Measurements from ENCODE around the gene C2CD4D. TPM values are rescaled to one million over a fixed set of nuclear protein-coding genes. Genes with fewer than 3 reads are reported as not detected.
"Not testable (repeated sequence)": the region's sequence is repeated elsewhere in the genome, so short reads cannot be mapped to it uniquely, and the experiment has no call there.

Gene C2CD4D
- under 1 TPM in 4 of 8 experiments, not detected in 4; 0.21 to 0.61 (median 0.23) TPM for total RNA-seq

DNA sequence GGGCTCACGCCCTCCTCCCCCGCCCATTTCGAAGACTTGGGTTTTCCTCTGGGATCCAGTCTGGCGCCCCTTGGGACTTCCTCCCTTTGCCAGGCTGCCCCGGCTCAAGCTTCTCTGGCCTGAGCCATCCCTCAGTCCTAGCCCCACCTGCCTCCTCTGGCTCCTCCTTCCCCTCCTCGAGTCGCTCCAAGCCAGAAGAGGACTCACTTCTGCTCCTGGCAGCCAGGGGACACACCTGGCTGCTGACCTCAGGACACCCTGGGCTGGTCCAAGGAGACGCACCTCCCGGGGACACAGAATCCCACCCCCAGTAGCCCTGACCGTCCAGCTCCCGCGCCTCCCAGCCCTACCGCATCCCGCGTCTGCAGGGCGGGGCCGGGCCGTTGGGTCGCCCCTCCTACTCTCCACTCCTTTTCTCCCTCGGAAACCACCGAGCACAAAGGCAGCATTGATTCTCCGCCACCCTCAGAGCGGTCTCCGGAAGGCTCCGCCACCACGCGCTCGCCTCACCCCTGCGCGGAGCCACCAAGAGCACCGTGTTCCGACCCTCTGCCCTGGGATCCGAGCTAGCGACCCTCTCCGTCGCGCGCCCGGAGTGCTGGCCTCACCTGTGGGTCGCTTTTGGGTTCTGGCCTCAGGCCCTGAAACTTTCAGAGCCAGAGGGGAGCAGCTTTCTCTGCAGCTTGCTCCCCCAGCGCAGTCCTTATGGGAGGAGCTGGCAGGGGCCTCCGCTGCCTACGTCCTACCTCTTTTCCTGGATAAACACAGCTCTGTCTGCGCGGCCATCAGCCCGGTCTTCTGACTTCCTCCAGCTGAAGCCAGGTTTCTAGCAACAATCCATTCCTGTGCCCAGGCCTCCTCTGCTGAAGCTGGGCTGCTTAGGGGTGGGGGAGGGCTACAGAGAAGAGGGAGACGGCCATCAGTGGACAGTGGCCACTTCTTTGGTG lies at the start of gene C2CD4D:
TSS of gene C2CD4D (minus strand) at position 364 of the 947 bp plus-strand sequence. CDS start 831 bp downstream, outside the sequence.
- Histone ChIP-seq H3K4me1 (replicated peaks in 1 of 2) (peaks cover 3 to 15% of the 10 kb centered on the region in 2 donors), H3K4me3 (peak within 1 kb of the TSS; percentile 9 to 29 (median 18)), H3K27ac (no peak within 1 kb of the TSS)
- 19 to 100% (median 32%) methylated on average over 1 to 17 of the region's 47 CpGs; no CpG with 5 or more reads in 3 of the 10 experiments for WGBS, 10 experiments
- in situ Hi-C loops (cut with MboI; ENCODE audit: low pct_unique_long_range_greater_than_20kb in 2 of 9, low sequenced_read_pairs in 9 of 9, unreplicated experiment in 9 of 9) = no loop called here
- peak in 6 of 8 experiments; percentile 24 to 83 (median 76) for ATAC-seq (replicated peaks in 6 of 8)

DNA sequence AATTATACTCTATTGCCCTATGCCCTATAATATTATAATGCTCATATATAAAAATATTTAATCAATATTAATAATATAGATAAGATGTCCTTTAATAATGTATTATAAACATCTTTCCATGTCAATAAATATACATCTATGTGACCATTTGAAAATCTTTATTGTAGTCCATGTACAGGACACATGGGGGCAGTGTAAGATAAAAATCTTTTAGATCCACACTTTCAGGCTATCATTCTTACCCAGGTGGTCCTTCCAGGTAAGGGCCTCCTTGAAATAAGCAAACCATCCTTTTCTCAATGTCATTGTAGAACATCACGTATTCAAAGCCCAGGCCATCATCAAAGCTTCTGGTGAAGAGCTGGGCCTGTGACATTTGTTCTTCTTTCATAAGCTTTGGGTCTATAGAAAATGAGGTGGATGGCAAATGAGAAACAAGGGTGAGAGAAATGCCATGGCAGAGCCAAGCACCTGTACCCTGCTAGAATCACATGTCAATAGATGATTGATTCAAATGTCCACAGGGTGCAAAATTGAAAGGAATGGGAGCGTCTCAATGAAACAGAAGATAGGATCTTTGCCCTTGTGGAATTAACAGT lies 49.5 kb upstream of the C2CD4D start:
- in situ Hi-C loops (cut with MboI; ENCODE audit: low pct_unique_long_range_greater_than_20kb in 2 of 9, low sequenced_read_pairs in 9 of 9, unreplicated experiment in 9 of 9) = no loop called here
- Histone ChIP-seq H3K4me1 (replicated peaks in 1 of 2) (no peaks in the 10 kb centered on the region), H3K27ac (no peak overlapping the region), H3K4me3 (no peak overlapping the region)
- WGBS, 10 experiments = 86 to 100% (median 94%) methylated on average over 1 to 2 of the region's 2 CpGs; no CpG with 5 or more reads in 1 of the 10 experiments
- no peak for ATAC-seq (replicated peaks in 6 of 8)

- Histone ChIP-seq H3K4me3 (no peak overlapping the region), H3K27ac (no peak overlapping the region), H3K4me1 (replicated peaks in 1 of 2) (no peaks in the 10 kb centered on the region)
- 20 to 100% (median 100%) methylated on average over 1 of the region's 1 CpG; no CpG with 5 or more reads in 1 of the 10 experiments for WGBS, 10 experiments
- ATAC-seq (replicated peaks in 6 of 8) = peak in 1 of 8 experiments; percentile 25
- in situ Hi-C loops (cut with MboI; ENCODE audit: low pct_unique_long_range_greater_than_20kb in 2 of 9, low sequenced_read_pairs in 9 of 9, unreplicated experiment in 9 of 9) = no loop called here
Observed at GRCh38 chr1:151887028-151887427, 47.4 kb upstream of the C2CD4D start.

GRCh38 chr1:151885479-151885878 lies 45.9 kb upstream of the C2CD4D start:
- 43 to 100% (median 100%) methylated on average over 1 of the region's 1 CpG; no CpG with 5 or more reads in 1 of the 10 experiments for WGBS, 10 experiments
- no peak for ATAC-seq (replicated peaks in 6 of 8)
- in situ Hi-C loops (cut with MboI; ENCODE audit: low pct_unique_long_range_greater_than_20kb in 2 of 9, low sequenced_read_pairs in 9 of 9, unreplicated experiment in 9 of 9) = no loop called here

GRCh38 chr1:151884879-151885278 lies 45.3 kb upstream of the C2CD4D start:
- ATAC-seq (replicated peaks in 6 of 8); in situ Hi-C loops (cut with MboI; ENCODE audit: low pct_unique_long_range_greater_than_20kb in 2 of 9, low sequenced_read_pairs in 9 of 9, unreplicated experiment in 9 of 9); H3K4me1 ChIP-seq (replicated peaks in 1 of 2); H3K27ac ChIP-seq; H3K4me3 ChIP-seq: not testable (repeated sequence)
- WGBS, 10 experiments = 93 to 100% (median 99%) methylated on average over 2 to 5 of the region's 5 CpGs

More at GRCh38 chr1:151885479-151885878, 45.9 kb upstream of the C2CD4D start:
- Histone ChIP-seq H3K27ac (no peak overlapping the region), H3K4me3 (no peak overlapping the region), H3K4me1 (replicated peaks in 1 of 2) (no peaks in the 10 kb centered on the region)

- H3K4me1 ChIP-seq (replicated peaks in 1 of 2); in situ Hi-C loops (cut with MboI; ENCODE audit: low pct_unique_long_range_greater_than_20kb in 2 of 9, low sequenced_read_pairs in 9 of 9, unreplicated experiment in 9 of 9); H3K4me3 ChIP-seq; ATAC-seq (replicated peaks in 6 of 8); H3K27ac ChIP-seq: not testable (repeated sequence)
- WGBS, 10 experiments = 85 to 100% (median 95%) methylated on average over 1 to 3 of the region's 3 CpGs
Observed at GRCh38 chr1:151884445-151884844, 44.8 kb upstream of the C2CD4D start.

DNA sequence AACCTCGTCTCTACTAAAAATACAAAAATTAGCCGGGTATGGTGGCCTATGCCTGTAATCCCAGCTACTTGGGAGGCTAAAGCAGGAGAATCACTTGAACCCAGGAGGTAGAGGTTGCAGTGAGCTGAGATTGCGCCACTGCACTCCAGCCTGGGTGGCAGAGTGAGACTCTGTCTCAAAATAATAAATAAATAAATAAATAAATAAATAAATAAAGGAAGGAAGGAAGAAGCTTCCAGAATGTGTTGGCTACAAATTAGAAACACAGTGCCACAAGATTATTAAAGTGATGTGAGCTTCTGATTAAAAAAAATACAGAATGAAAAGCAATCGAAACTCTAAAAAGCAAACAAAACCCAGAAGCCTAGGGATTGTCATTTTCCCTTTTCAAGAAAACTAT lies 44.3 kb upstream of the C2CD4D start:
- in situ Hi-C loops (cut with MboI; ENCODE audit: low pct_unique_long_range_greater_than_20kb in 2 of 9, low sequenced_read_pairs in 9 of 9, unreplicated experiment in 9 of 9); ATAC-seq (replicated peaks in 6 of 8); H3K4me1 ChIP-seq (replicated peaks in 1 of 2); H3K27ac ChIP-seq; H3K4me3 ChIP-seq: not testable (repeated sequence)
- 83 to 100% (median 98%) methylated on average over 1 to 4 of the region's 4 CpGs for WGBS, 10 experiments

DNA sequence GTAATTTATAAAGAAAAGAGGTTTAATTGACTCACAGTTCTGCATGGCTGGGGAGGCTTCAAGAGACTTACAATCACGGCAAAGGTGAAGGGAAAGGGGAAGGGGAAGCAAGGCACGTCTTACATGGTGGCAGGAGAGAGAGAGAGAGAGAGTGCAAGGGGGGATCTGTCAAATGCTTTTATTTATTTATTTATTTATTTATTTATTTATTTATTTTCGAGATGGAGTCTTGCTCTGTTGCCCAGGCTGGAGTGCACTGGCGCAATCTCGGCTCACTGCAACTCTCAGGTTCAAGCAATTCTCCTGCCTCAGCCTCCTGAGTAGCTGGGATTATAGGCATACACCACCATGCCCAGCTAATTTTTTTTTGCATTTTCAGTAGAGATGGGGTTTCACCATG lies 43.3 kb upstream of the C2CD4D start:
- H3K27ac ChIP-seq; H3K4me1 ChIP-seq (replicated peaks in 1 of 2); ATAC-seq (replicated peaks in 6 of 8); H3K4me3 ChIP-seq; in situ Hi-C loops (cut with MboI; ENCODE audit: low pct_unique_long_range_greater_than_20kb in 2 of 9, low sequenced_read_pairs in 9 of 9, unreplicated experiment in 9 of 9): not testable (repeated sequence)
- 82 to 100% (median 97%) methylated on average over 1 to 5 of the region's 5 CpGs; no CpG with 5 or more reads in 5 of the 10 experiments for WGBS, 10 experiments

DNA sequence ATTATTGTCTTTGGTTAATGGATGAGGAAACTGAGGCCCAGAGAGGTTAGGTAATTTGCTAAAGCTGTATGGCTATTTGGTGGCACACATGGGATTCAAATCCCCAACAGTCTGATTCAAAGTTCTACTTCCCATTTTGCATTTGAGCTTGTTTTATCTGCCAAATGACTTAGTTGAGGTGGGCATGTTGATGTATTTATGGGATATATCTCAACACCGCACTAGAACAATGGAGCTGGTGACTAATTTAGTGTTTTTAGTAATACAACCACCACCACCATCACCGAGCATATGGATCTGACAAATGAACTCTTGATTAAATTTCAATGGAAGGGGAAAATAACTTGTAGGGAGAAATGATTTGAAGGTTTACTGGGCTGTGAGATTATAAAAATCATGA lies 42.8 kb upstream of the C2CD4D start:
- Histone ChIP-seq H3K4me1 (replicated peaks in 1 of 2) (no peaks in the 10 kb centered on the region), H3K27ac (no peak overlapping the region), H3K4me3 (no peak overlapping the region)
- in situ Hi-C loops (cut with MboI; ENCODE audit: low pct_unique_long_range_greater_than_20kb in 2 of 9, low sequenced_read_pairs in 9 of 9, unreplicated experiment in 9 of 9) = no loop called here
- no peak for ATAC-seq (replicated peaks in 6 of 8)
- WGBS, 10 experiments = 90 to 100% (median 100%) methylated on average over 1 to 2 of the region's 2 CpGs; no CpG with 5 or more reads in 1 of the 10 experiments

DNA sequence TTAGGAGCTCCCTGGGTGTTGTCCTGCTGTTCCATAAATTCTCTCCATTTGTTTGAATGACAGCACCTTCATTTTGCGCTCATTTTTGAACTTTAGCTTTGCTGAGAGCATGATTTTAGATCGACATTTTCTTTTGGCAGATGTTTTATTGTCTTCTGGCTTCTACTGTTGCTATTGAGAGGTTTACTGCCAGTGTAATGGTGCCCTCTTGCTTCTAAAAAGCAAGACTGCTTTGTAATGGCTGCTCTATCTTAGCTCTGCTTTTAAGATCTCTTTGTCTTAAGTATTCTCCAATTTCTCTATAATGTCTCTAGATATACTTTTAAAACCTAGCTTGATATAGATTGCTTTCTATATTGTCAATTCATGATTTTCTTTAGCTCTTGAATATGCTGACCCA lies 41.9 kb upstream of the C2CD4D start:
- Histone ChIP-seq H3K4me3 (no peak overlapping the region), H3K27ac (no peak overlapping the region), H3K4me1 (replicated peaks in 1 of 2) (no peaks in the 10 kb centered on the region)
- 13 to 50% (median 44%) methylated on average over 2 of the region's 2 CpGs; no CpG with 5 or more reads in 1 of the 10 experiments for WGBS, 10 experiments
- no peak for ATAC-seq (replicated peaks in 6 of 8)
- in situ Hi-C loops (cut with MboI; ENCODE audit: low pct_unique_long_range_greater_than_20kb in 2 of 9, low sequenced_read_pairs in 9 of 9, unreplicated experiment in 9 of 9) = no loop called here

DNA sequence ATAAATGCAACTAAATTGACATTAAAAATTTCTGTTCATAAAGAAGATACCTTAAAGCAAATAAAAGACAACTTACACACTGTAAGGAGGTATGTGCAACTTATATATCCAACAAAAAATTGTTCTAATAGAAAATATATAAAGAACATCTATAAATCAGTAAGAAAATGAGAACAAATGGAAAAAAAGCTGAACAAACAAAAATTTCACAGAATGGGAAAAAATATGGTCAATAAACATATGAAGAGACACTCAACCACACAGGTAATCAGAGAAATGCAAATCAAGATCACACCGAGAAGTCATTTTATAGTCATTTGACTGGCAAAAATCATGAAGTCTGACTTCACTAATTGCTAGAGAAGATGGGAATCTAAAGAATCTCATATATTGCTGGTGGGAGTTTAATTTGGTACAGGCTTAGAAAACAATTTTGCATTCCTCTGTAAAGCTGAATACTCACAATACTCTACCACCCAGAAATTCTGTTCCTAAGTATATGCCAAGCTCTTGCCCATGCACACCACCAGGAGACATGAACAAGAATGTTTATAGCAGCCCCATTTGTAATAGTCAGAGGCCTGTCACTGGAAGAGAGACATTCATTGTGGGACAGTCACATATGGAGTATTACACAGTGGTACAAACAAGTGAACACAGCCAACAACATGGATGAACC lies 35.9 kb upstream of the C2CD4D start:
- Histone ChIP-seq H3K4me3 (no peak overlapping the region), H3K27ac (no peak overlapping the region), H3K4me1 (replicated peaks in 1 of 2) (no peaks in the 10 kb centered on the region)
- 86 to 100% (median 96%) methylated on average over 1 of the region's 1 CpG for WGBS, 10 experiments
- in situ Hi-C loops (cut with MboI; ENCODE audit: low pct_unique_long_range_greater_than_20kb in 2 of 9, low sequenced_read_pairs in 9 of 9, unreplicated experiment in 9 of 9) = no loop called here
- ATAC-seq (replicated peaks in 6 of 8) = no peak

DNA sequence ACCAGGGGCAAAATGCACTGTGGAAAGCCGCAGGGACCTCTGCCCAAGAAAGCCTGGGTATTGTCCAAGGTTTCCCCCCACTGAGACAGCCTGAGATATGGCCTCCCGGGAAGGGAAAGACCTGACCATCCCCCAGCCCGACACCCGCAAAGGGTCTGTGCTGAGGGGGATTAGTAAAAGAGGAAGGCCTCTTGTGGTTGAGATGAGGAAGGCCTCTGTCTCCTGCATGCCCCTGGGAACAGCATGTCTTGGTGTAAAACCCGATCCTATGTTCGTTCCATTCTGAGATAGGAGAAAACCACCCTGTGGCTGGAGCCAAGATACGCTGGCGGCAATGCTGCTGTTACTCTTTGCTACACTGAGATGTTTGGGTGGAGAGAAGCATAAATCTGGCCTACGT lies 33.2 kb upstream of the C2CD4D start:
- in situ Hi-C loops (cut with MboI; ENCODE audit: low pct_unique_long_range_greater_than_20kb in 2 of 9, low sequenced_read_pairs in 9 of 9, unreplicated experiment in 9 of 9) = not testable (repeated sequence)
- WGBS, 10 experiments = 0 to 100% (median 79%) methylated on average over 1 to 7 of the region's 9 CpGs; no CpG with 5 or more reads in 2 of the 10 experiments

More for the DNA sequence above, 33.2 kb upstream of the C2CD4D start:
- not testable (repeated sequence) for H3K4me3 ChIP-seq; ATAC-seq (replicated peaks in 6 of 8); H3K4me1 ChIP-seq (replicated peaks in 1 of 2); H3K27ac ChIP-seq

Data from motor neuron (in vitro differentiated cells).